Fibroblast of upper back skin (primary cell): Measurements from ENCODE around the gene CHST14.

Experiments
- DNase-seq: peaks from one replicate; pipeline ENCODE4 v3.0.0-alpha.2; 2013

Gene CHST14

GRCh38 chr15:40463279-40463678, 7.5 kb upstream of the CHST14 start:
- no peak for DNase-seq

GRCh38 chr15:40463886-40464545, 6.8 kb upstream of the CHST14 start:
- DNase-seq = no peak

- no peak for DNase-seq
These were observed 6.1 kb upstream of the CHST14 start for GRCh38 chr15:40464595-40465185.

GRCh38 chr15:40465939-40466338, 4.8 kb upstream of the CHST14 start:
- no peak for DNase-seq

- no peak for DNase-seq
These were observed 4.1 kb upstream of the CHST14 start for GRCh38 chr15:40466426-40467260.

GRCh38 chr15:40467261-40467615, 3.5 kb upstream of the CHST14 start:
- no peak for DNase-seq

GRCh38 chr15:40468898-40469331, 1.9 kb upstream of the CHST14 start:
- DNase-seq = no peak

- DNase-seq = no peak
These were observed 901 bp upstream of the CHST14 start for GRCh38 chr15:40469776-40470390.

- DNase-seq = no peak
These were observed 472 bp downstream of the CHST14 start for GRCh38 chr15:40471105-40471807.

- peak; percentile 17 for DNase-seq
These were observed 995 bp downstream of the CHST14 start for GRCh38 chr15:40471808-40472150.

- DNase-seq = no peak
These were observed 1.5 kb downstream of the CHST14 start for GRCh38 chr15:40472171-40472727.

- no peak for DNase-seq
These were observed 3.8 kb downstream of the CHST14 start for GRCh38 chr15:40474581-40474980.

- no peak for DNase-seq
These were observed 7.0 kb downstream of the CHST14 start for GRCh38 chr15:40477642-40478327.

GRCh38 chr15:40479024-40479423, 8.2 kb downstream of the CHST14 start:
- no peak for DNase-seq

- peak; percentile 30 for DNase-seq
These were observed 10.7 kb downstream of the CHST14 start for GRCh38 chr15:40481341-40482074.

GRCh38 chr15:40483919-40484318, 13.1 kb downstream of the CHST14 start:
- no peak for DNase-seq

GRCh38 chr15:40486066-40486770, 15.4 kb downstream of the CHST14 start:
- DNase-seq = no peak

GRCh38 chr15:40487816-40488682, 17.3 kb downstream of the CHST14 start:
- DNase-seq = no peak
